ENCODE data around the gene DNAH6. TPM values are rescaled to one million over a fixed set of nuclear protein-coding genes. Genes with fewer than 3 reads are reported as not detected.

Gene DNAH6
- total and polyA plus RNA-seq, 2 of the 13 experiments (the other 11 are each of a cell fraction or from before 2014, with no cell fraction given), result 0.01 TPM; not detected in 1

GRCh38 chr2:84674099-84674498 lies 157.8 kb downstream of the DNAH6 start:
- ChIA-PET CTCF (ENCODE audit: low intra/inter-chr PET ratio, low total read pairs) (no interaction called here), POLR2A (no interaction called here)
- Histone ChIP-seq H3K9me3 (ENCODE audit: low read length) (no peaks in the 10 kb centered on the region), H3K79me2 (ENCODE audit: insufficient read depth, low read length) (no peaks in the 10 kb centered on the region), H3K36me3 (replicated peaks in 1 of 2; ENCODE audit: control insufficient read depth in 1 of 2, insufficient read depth in 2 of 2, low read length in 2 of 2) (no peaks in the 10 kb centered on the region), H2AFZ (ENCODE audit: low read length) (no peak overlapping the region), H3K4me1 (ENCODE audit: insufficient read depth, low read length) (no peaks in the 10 kb centered on the region), H3K27ac (ENCODE audit: extremely low read length, insufficient read depth, low read length) (no peak overlapping the region), H3K4me2 (ENCODE audit: low read depth, low read length) (no peak overlapping the region), H3K9ac (ENCODE audit: insufficient read depth, low read depth, low read length) (no peak overlapping the region), H3K4me3 (replicated peaks in 1 of 3; ENCODE audit: insufficient read depth in 1 of 3, low read depth in 2 of 3, low read length in 3 of 3) (no peak overlapping the region), H3K27me3 (ENCODE audit: control insufficient read depth in 1 of 2, insufficient read depth in 2 of 2, low read length in 2 of 2) (no peaks in the 10 kb centered on the region; a peak in 1 of 5 replicates), H4K20me1 (ENCODE audit: insufficient read depth, low read length) (no peaks in the 10 kb centered on the region)
- no peak for TF ChIP-seq ZNF383 (CRISPR knock-in tag; IDR thresholded peaks at IDR 0.05; ENCODE audit: borderline replicate concordance)
- TF ChIP-seq NRL (CRISPR knock-in tag; IDR thresholded peaks at IDR 0.05; ENCODE audit: borderline replicate concordance), result no peak
- TF ChIP-seq ZNF432 (CRISPR knock-in tag; IDR thresholded peaks at IDR 0.05; ENCODE audit: borderline replicate concordance), result no peak
- TF ChIP-seq PLRG1 (conservative IDR thresholded peaks at IDR 0.05), result no peak
- TF ChIP-seq RELA (CRISPR knock-in tag; IDR thresholded peaks at IDR 0.05), result no peak
- TF ChIP-seq ZNF891 (CRISPR knock-in tag; IDR thresholded peaks at IDR 0.05), result no peak
- TF ChIP-seq ZNF777 (CRISPR knock-in tag; IDR thresholded peaks at IDR 0.05), result no peak
- TF ChIP-seq NFIB (CRISPR knock-in tag; IDR thresholded peaks at IDR 0.05; ENCODE audit: borderline replicate concordance), result no peak
- TF ChIP-seq REXO4 (CRISPR knock-in tag; IDR thresholded peaks at IDR 0.05; ENCODE audit: borderline replicate concordance), result no peak
- TF ChIP-seq FOXK1 (CRISPR knock-in tag; IDR thresholded peaks at IDR 0.05; ENCODE audit: borderline replicate concordance, low read depth), result no peak
- TF ChIP-seq ZBTB46 (CRISPR knock-in tag; IDR thresholded peaks at IDR 0.05; ENCODE audit: borderline replicate concordance), result no peak
- TF ChIP-seq HNRNPK (IDR thresholded peaks at IDR 0.05; ENCODE audit: low read depth, low read length, poor library complexity, severe bottlenecking), result no peak
- no peak for TF ChIP-seq ARID2 (CRISPR knock-in tag; IDR thresholded peaks at IDR 0.05; ENCODE audit: borderline replicate concordance)
- intact Hi-C loops (cut with micrococcal nuclease; ENCODE audit: unreplicated experiment) (no loop called here), in situ Hi-C loops (cut with HindIII; ENCODE audit: extremely low pct_ligation_motif_present, low pct_unique_long_range_greater_than_20kb) (no loop called here)
- no TSS peak for BruUV-seq (replicated peaks)
- ATAC-seq (no peak), DNase-seq (ENCODE audit: low spot score) (no peak), FAIRE-seq (no peak)
